ENCODE measurements around the gene KCND3.

KCND3 gene

DNA sequence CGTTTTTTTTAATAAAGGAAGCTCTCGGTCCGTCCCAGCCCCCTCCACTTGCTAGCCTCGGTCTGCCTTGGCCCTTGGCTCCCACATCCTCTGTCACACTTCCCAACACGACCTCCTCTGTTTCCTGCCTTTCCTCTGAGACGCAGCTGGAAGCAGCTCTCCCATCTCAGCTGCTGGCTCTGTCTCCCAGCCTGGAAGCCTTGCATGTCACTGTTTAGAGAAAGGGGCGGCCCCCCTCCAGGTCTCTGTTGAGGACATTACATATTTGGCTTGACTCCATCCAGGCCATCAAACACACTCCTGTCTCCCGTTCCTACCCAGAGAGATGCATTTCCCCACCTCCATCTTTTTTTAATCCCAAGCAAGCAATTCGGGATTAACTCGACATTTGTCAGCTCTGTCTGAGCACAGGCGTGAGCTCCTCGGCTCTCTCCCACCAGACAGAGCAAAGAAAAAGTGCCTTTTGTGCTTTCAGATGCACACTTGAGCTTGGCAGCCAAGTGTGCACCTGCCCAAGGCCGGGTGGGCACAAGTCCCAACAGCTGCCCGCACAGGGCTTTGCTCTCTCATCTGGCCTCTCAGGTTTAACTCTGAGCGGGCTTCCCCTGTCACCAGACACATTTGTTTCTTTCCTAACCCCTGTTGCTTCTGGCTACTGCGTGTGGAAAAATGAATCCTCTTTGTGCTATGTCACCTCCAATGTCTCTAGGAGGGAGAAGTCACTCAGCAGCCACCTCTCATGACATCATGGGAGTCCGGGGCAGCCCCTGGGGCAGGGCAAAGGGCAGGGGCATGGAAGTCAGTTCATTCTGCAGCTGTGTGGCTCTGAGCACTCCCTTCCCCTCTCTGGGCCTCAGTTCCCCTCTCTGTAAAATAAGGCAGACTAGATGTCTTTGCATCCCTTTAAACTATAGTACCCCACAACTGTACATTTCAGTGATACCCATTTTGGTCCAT lies 108.3 kb downstream of the KCND3 start:
- no peak for DNase-seq (ENCODE audit: low read depth)

DNA sequence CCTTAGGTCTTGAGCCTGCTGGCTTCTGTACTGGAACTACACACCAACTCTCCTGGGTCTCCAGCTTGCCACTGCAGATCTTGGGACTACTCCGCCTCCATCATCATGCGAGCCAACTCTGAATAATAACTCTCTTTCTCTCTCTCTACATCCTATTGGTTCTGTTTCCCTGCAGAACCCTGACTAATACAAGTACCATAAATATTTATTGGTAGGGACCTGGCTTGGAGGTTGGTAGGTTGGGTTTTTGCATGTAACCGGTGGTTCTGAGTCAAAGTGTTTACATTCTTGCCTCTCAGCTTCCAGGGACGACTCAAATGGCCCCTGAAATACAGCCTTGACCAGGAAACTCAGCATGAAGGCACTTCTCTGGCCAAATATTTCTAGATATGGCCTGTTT lies 110.4 kb downstream of the KCND3 start:
- DNase-seq (ENCODE audit: low read depth), result no peak

DNA sequence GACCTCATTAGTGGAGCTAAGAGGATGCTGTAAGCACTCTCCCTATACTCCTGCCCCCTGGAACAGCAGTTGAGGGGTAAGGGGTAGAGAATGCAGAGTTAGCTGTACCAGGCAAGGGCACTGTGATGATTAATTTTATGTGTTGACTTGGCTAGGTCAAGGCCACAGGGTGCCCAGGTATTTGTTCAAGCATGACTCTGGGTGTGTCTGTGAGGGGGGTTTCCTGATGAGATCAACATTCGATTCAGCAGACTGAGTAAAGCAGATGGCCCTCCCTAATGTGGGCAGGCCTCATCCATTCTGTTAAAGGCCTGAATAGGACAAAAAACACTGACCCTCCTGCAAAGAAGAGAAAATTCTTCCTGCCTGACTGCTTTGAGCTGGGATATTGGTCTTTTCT lies 110.8 kb downstream of the KCND3 start:
- DNase-seq (ENCODE audit: low read depth), result no peak

DNA sequence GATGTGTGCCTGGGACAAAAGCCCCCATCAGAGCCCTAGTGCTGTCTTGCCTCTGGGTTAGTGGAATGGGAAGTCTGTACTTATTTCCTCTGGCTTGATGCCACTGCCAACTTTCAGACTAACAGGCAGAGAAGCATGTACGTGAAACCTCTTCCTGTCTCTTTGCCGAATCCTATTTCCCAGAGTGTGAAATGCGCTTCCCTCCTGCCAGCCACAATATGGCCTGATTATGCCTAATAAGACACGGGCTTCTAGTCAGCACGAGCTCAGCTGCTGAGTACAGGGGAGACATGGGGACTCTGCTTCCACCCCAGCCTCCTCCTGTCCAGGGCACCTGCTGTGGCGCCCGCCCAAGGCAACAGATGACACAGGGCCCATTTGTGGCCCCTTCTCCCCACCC lies 111.4 kb downstream of the KCND3 start:
- no peak for DNase-seq (ENCODE audit: low read depth)

DNA sequence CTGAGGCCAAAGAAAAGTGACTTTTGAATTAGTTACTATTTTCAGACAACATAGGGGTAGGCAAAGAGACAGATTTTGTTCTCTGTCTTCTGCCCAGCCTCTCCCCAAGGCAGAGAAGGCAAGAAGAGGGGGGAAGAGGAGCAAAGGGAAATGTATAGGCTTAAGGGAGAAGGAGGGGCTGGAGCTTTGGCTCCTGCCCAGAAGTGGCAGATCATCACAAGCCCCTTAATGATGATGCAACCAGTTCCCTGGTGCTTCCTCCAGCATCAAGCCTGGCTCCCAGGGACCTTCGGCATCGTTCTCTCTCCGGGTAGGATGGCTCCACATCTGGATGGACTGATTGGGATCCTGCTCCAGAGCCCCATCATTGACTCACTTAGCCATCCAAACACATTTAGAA lies 112.8 kb downstream of the KCND3 start:
- DNase-seq (ENCODE audit: low read depth), result no peak

DNA sequence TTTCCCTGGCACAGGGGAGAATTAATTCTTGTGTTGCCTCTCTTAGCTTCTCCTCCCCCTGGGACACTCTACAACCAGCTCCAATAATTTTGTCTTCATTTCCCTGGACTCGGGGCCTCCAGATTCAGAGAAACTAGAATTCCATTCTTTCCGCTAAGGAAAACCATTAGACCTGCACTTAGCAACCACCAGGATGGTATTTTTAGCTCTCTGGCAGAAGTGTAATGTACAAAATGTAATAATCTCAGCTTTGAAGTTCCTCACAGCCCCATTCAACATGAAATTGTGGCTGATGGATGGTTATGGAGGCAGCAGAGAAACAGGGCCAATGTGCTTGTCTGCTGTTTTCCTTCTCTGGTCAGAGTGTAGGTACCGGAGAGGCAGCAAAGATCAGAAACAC lies 113.8 kb downstream of the KCND3 start:
- no peak for DNase-seq (ENCODE audit: low read depth)

DNA sequence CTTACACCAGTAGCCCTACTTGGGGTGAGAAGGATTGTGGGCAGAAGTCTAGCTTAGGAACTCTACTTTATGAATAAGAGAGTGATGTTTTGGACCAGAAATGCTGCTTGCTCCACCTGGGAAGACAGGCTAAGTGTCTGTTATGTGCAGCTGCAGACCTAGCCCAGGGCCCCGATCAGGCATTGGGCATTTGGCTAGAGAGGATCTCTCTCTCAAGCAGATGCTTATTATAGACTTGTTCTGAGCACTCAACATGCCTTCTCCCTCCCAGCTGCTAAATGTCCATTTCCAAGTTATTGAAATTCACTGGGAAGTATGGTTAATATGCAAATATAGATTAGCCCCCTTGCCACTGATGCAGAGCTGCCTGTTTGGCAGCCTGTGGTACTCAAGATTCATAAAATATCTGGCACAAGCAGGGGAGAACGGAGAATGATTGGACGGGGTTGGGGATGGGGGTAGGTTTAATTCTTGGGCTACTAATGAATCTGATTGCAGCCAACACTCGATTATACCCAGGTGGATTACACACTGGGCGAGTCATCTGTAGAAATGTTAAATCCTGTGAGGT lies 115.9 kb downstream of the KCND3 start:
- DNase-seq (ENCODE audit: low read depth), result no peak

DNA sequence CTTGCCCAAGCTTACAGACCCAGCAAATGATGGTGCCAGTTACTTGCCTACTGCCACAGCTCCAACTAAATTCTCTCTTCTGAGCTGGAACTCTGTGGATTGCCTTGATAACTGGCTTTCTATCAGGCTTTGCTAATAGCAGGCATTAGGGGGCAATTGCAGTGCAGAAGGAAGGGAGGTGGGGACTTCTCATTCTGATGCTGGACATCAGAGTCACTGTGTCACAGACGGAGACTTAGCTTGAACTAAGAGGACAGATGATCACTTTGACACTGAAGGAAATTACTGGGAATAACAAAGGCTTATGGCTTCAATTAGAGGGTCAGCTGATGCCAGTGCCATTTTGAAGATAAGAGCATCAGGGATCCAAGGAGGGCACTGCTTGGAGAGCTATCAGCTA lies 119.3 kb downstream of the KCND3 start:
- DNase-seq (ENCODE audit: low read depth), result no peak

DNA sequence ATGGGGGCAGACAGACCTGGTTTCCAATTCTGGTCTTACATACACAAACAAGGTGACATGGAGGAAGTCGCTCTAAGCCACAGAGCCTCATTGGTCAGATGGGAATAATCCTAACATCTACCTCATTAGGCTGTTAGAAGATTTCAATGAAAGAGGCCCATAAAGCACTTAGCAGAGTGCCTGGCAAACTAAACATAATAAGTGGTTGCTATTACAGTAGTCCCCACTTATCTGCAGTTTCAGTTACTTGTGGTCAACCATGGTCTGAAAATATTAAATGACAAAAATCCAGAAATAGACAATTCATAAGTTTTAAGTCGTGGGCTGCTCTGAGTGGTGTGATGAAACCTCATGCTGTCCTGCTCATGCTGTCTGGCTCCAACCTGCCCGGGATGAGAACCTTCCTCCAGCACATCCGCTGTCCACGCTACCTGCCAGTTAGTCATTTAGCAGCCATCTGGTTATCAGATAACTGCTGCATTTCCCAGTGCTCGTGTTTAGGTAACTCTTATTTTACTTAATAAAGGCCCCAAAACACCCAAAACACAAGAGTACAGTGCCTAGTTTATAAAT lies 121.5 kb downstream of the KCND3 start:
- no peak for DNase-seq (ENCODE audit: low read depth)

DNA sequence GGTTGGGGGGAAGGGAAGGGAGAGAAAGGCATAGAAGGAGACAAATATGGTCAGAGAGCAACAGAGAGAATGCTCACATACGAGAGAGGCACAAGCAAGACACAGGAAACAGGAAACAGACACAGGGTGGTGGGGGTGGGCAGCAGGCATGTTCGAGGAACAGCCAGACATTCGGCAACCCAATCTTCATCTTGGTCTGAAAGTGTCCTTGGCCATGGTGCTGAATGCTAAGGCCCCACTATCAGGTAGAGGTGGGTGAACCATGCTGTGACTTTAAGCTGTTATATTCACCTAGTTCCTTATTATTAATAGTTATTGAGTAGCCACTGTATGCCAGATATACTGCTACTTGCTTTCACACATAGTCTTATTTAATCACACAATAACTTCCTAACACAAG lies 124.6 kb downstream of the KCND3 start:
- no peak for DNase-seq (ENCODE audit: low read depth)

DNA sequence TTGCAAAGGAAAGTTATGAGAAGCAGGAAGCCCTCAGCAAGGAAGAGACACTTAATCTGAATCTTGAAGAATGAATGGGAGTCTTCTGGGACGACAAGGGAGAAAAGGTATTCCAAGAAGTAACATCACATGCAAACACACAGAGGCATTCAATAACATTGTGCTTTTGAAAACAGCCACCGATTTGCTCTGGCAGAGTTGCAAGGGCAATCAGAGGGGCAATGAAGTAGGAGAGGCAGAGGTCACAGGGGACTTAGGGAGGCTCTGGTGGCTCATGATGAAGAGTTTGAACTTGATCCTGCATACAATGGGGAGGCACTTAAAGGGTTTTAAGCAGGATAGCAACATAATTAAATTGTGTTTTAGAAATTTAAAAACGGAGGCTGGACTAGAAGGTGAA lies 126.1 kb downstream of the KCND3 start:
- DNase-seq (ENCODE audit: low read depth), result no peak

DNA sequence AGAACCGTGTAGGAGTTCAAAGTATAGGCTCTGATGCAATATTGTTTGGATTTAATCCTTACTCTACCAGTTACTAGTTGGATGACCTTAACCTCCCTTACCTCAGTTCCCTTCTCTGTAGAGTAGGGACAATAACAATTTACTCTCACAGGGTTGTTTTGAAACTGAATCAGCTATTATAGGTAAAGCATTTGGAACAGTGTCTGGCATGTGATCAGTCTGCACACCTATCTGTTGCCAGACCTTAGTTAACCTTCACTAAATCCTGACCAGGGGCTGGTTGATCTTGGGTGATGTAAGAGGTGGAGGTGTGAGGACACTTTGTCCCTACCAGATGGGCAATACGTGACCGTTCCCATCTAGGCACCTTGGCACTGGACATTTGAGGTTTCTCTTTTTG lies 126.9 kb downstream of the KCND3 start:
- DNase-seq (ENCODE audit: low read depth), result no peak

DNA sequence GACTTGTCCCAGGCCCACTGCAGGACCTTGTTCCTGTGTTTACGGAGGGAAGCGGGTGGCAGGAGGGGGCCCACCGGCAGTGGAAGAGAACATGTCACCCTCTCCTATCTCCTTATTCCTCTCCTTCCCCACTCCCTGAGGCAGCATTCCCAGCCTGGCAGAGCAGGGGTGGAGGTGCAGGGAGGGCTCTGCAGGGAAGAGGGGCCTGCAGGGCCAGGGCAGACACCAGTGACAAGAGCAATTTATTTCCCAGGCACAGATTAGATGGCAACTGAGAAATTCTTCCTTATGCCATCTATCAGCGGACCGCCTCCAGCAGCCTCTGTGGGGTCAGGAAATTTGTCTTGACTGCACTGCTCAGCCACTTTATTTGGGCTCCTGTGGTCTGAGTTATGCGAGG lies 127.9 kb downstream of the KCND3 start:
- no peak for DNase-seq (ENCODE audit: low read depth)

DNA sequence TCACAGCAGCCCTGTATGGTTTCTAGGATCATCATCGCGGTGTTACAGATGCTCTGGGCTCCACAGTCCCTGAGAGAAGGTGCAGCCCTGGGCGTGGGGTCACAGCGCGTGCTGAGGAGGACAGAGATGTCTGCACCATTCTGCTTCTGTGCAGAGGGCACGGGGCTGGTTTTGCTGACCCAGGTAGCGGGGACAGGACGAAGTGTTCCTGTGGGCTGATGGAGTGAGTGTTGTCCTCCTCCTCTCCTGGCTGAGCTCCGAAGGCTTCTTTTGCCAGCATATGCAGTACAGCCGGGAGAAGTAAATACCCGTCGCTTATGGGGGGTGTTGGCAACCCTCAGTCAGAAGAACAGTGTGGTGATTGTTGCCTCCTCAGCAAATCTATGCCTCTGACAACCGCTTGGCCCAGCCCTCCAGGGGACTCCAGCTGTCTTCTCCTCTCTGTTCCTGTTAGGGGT lies 132.2 kb downstream of the KCND3 start:
- no peak for DNase-seq (ENCODE audit: low read depth)

DNA sequence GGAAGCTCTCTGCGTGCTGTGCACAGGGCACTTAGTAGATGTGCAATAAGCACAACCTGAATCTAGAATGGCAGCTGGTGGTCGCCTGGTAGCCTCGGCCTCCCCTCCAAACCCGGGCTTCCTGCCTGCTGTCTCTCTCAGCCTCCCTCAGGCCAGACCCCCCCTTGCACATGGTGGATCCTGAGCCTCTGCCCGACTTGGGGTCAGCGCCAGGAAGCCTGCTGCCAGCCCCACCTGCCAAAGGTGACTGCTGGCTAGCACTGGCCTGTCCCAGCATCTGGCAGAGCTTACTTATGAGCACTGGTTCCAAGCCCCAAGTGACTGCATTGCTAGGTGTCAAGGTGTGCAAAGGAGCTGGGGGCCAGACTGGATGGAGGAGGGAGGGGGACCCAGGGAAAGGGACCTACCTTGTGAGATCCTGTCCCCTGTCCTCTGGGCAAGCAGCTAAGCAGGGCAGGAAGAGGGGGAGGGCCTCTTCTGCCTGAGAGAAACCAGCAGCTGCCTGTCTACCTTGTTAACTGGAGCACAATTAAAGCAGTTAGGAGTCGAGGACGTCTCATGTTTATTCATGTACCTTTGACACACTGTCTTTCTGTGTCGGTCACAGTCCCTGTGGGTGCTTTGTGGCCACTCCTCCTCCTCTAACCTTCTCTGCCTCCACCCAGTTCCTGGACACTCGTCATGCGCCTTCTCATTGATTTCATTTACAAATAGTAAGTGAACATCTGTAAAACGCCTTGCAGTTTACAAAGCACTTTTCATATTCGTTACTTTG lies 132.9 kb downstream of the KCND3 start:
- no peak for DNase-seq (ENCODE audit: low read depth)

DNA sequence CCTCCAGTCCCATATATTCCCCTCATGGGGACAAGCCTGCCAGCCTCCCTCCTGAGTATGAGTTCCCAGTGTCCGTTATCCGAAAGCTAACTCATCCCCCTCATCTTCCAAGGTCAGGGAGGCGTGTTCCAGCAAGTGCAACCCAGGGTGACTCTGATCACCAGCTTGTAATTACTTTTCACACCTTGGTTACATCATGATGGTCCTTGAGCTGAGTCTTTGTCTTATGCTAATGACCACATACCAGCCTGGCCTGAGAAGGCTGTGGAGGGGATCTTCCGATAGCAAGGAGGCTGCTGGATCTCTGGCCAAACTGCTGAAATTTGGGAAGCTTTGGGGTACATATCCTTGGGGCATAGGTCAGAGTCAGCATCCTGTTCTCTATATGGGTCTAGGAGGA lies 134.2 kb downstream of the KCND3 start:
- DNase-seq (ENCODE audit: low read depth), result no peak

DNA sequence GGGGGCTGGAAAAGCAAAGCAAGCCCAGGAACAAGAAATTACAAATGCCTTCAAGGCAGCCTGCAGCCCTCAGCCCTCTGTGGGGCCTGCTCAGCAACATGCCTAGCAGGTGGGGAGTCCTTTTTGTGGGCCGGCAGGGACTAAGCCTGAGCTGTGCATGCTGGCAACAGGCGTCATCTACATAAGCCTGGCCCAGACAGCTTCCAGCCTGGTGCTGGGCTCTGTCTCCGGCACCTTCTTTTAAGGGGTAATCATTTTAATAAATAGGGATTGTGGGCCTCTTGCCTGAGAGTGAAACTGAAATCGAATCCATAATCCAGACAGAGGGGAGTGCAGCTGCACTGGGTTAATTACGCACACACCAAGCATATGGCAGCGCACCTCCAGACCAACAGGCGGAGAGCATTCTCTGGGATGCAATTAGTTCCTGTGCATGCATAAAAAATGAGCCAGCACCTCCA lies 137.2 kb downstream of the KCND3 start:
- DNase-seq (ENCODE audit: low read depth), result no peak

DNA sequence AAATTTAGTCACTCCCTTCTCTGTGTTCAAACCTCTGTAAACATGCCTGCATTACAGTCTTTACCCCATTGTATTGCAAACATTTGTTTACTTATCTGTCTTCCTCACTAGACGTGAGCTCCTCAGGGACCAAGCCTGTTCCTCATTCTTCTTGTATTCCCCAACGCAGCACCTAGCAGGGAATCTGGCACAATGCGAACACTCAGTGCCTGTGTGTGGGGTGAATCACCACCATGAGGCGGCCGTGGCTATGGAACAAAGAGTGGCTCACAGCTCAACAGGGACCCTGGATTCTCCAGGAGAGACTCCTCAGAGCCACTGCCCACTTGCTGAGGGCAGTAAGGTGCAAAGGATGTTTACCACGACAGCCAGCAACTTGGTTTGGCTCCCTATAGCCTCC lies 137.9 kb downstream of the KCND3 start:
- no peak for DNase-seq (ENCODE audit: low read depth)

DNA sequence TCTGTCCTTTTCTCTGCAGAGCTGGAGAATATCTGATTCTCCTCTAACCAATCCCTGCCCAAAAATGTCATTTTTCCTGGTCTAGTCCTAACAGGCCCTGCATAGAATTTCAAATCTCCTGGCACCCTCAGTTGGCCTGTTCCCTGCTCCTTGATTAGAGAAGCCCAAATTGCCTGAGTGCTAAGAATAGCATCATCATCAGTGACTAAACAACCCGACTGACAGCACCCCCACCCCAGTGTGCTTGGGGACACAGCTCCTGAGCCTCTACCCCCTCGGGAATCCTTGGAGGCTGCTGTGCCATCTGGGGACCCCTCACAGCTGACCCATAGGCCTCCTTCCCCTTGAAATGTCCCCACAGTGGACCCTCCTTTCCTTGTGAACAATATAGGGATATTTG lies 139.4 kb downstream of the KCND3 start:
- DNase-seq (ENCODE audit: low read depth), result no peak

DNA sequence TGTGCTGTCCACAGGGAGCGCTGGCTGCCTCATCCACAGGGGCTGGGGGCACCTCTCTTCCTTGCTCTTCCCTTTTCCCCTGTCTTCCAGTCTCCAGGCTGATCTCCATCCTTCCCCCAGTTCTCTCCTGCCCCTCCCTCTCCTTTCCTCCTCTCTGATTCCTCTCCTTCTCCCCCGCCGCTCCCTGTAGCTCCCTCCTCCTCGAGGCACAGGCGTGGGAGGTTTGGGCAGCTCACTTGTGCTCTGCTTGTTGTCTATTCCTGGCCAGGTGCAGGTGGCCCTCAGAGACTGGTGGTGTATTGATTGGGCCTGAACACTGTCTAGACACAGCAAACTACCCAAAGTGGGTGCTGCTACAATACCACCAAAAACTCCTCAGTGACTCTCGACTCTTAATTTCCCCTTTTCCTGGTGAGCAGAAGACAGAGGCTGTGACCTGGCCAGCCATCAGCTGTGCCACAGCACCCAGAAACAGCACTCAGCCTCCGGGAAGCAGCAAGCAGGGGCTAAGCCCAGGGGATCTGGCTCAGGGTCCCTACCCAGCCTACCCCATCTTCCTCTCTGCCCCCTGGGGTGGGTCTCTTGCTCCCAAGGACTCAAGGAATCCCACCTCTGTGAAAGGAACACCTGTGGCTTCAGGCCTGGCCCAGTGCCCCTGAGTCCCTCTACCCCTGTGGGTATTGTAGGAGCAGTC lies 140.5 kb downstream of the KCND3 start:
- no peak for DNase-seq (ENCODE audit: low read depth)

DNA sequence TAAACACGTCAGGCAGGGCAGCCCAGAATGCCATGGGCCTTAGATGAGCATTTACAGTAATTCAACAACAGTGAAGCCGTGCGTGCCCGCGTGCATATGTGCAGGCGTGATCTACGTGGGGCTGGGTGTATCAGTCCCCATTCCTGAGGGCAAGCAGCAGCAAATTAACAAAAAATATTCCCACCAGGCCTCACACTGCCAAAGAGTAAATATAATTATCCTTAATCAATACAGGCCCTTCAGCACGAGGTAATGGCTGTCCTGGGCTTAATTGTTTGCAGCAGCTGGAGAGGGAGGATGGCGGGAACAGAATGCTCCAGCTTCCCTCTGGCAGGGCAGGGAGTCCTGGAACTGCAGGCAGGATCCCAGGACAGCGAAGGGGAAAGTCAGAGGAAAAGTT lies 142.0 kb downstream of the KCND3 start:
- no peak for DNase-seq (ENCODE audit: low read depth)

DNA sequence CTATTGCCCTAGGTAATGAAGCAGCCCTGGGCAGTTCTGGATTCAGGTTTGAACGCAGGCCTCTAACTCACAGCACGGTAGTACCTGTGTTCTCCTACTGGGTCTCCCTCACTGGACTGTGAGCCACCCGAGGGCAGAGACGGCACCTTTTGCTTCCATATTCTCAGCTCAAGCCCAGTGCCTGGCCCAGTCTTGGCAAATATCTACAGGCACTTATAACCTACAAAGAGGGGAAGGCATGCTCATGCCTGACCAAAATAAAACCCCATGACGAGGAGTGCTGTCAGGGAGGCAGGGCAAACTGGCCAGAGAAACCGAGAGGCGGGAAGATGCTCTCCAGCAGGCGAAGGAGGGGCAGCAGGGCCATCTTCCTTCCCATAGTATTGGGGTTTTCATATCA lies 142.6 kb downstream of the KCND3 start:
- DNase-seq (ENCODE audit: low read depth), result no peak
